GM19455 (cell line): ENCODE data around the gene MCU.

ENCODE experiments used
- ATAC-seq: cut with Tn5 transposase; IDR thresholded peaks from one replicate; pipeline ENCODE4 v1.9.1; 2021; ENCODE audit not compliant: unreplicated experiment

Gene MCU

DNA sequence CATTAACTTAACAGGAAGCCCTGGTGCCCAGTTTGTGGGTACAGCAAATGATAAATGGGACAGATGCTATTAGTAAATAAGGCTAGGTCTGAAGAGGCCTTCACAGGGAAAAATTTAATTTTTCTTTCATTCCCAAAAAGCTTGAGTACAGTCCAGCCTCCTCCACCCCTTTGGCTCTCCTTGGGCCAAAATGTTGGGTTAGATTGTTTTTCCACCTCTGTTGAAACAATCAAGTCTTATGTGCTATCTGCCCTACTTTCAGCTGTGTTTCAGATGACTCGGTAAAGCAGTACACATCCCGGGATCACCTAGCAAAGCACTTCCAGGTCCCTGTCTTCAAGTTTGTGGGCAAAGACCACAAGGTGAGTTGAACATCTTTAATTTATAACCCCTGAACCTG is 238.3 kb downstream of the MCU start:
- no peak for ATAC-seq

DNA sequence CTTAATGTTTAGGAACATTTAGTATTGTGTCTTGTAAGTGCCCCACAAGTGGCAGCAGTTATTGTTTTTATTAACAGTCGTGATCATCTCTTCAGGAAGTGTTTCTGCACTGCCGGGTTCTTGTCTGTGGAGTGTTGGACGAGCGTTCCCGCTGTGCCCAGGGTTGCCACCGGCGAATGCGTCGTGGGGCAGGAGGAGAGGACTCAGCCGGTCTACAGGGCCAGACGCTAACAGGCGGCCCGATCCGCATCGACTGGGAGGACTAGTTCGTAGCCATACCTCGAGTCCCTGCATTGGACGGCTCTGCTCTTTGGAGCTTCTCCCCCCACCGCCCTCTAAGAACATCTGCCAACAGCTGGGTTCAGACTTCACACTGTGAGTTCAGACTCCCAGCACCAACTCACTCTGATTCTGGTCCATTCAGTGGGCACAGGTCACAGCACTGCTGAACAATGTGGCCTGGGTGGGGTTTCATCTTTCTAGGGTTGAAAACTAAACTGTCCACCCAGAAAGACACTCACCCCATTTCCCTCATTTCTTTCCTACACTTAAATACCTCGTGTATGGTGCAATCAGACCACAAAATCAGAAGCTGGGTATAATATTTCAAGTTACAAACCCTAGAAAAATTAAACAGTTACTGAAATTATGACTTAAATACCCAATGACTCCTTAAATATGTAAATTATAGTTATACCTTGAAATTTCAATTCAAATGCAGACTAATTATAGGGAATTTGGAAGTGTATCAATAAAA is 240.5 kb downstream of the MCU start:
- ATAC-seq, result no peak

DNA sequence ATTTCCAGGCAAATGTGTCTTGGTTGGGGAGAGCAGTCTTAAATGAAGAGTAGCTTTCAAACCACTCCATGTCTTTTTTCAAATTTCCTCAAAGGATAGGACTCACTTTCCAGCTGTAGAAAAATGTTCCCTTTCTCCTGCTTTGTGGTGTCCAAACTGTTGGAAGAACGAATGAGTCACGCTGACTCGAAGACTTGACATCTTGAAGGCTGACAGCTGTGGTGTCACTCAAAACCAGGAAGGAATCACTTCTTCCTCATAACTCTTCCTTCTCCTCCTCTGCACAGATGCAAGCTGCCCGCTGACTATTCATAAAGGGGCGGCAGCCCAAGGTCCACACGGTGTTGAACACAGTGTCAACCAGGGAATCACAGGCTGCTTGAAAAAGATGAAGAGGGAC is 243.4 kb downstream of the MCU start:
- ATAC-seq, result no peak
